HFF-Myc (cell line): ENCODE data around the gene WDR76.

ENCODE experiments used
- DNase-seq: peaks from one replicate; pipeline ENCODE4 v3.0.0-alpha.2; 2011; ENCODE audit warnings: low read depth; ENCODE audit errors: extremely low read depth
- H3K4me3 ChIP-seq: replicated peaks from 2 replicates; pipeline ENCODE4 v1.5.1; 2011; ENCODE audit warnings: low read depth, mild to moderate bottlenecking, control low read depth, low read length
- TF ChIP-seq, protein P1 (sequence below): IDR thresholded peaks from 2 replicates; pipeline ENCODE4 v1.5.1; 2012; ENCODE audit warnings: mild to moderate bottlenecking, low read depth, low read length, control low read depth; ENCODE audit errors: missing control alignments

Gene WDR76

DNA sequence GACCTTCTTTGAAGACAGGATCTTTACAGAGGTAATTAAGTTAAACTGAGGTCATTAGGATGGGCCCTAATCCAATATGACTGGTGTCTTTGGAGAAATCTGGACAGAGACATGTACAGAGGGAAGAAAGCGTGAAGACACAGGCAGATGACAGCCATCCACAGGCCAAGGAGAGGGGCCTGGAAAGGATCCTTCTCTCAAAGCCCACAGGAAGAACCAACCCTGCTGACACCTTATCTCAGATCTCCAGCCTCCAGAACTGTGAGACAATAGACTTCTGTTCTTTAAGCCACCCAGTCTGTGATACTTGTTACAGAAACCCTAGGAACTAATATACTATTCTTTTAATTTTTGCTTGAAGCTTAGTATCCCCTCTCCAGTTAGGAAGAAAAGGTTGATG is 74.2 kb downstream of the WDR76 start:
- no peak overlapping the region for H3K4me3 ChIP-seq
- TF ChIP-seq, protein P1, sequence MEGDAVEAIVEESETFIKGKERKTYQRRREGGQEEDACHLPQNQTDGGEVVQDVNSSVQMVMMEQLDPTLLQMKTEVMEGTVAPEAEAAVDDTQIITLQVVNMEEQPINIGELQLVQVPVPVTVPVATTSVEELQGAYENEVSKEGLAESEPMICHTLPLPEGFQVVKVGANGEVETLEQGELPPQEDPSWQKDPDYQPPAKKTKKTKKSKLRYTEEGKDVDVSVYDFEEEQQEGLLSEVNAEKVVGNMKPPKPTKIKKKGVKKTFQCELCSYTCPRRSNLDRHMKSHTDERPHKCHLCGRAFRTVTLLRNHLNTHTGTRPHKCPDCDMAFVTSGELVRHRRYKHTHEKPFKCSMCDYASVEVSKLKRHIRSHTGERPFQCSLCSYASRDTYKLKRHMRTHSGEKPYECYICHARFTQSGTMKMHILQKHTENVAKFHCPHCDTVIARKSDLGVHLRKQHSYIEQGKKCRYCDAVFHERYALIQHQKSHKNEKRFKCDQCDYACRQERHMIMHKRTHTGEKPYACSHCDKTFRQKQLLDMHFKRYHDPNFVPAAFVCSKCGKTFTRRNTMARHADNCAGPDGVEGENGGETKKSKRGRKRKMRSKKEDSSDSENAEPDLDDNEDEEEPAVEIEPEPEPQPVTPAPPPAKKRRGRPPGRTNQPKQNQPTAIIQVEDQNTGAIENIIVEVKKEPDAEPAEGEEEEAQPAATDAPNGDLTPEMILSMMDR = no peak
- DNase-seq = no peak

DNA sequence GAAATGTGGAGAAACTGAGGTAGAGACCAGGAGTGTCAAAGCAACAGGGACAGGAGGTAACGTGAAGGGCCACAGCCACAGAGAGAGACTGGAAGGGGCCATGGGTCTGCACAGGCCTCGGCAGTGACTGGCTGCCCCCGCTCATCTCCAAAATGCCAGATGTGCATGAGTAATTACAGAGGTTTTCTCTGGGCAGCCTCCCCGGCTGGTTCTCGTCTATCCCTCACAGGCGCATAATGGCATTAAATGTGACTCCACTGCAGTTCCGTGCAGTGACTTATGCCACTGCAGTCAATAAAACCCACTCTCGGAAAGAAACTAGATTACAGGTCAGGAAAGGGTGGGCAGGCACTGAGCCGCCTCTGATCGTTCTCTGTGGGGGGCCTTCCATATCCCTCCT is 74.7 kb downstream of the WDR76 start:
- DNase-seq = no peak
- TF ChIP-seq, protein P1 = no peak
- H3K4me3 ChIP-seq = no peak overlapping the region

DNA sequence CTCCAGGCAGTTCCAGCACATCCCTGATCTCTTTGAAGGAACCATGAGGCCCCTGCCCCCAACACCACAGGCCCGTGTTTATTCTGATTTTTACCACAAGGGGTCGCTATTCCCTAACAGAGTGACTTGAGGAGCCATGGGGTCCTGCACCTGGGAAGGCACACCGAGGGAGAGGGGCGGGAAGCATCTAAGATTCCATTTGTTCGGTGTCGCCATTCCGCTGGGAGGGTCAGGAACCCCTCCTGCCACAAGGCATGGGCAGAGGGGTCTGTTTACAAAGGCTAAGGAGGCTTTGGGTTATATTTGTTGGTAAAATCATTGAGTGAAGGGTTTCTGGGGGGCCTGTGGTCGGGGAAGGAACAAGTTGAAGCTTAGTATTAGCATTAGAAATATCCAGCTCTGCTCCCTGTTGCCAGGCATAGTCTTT is 77.1 kb downstream of the WDR76 start:
- TF ChIP-seq, protein P1 = peak; percentile 76
- DNase-seq = peak; percentile 31

DNA sequence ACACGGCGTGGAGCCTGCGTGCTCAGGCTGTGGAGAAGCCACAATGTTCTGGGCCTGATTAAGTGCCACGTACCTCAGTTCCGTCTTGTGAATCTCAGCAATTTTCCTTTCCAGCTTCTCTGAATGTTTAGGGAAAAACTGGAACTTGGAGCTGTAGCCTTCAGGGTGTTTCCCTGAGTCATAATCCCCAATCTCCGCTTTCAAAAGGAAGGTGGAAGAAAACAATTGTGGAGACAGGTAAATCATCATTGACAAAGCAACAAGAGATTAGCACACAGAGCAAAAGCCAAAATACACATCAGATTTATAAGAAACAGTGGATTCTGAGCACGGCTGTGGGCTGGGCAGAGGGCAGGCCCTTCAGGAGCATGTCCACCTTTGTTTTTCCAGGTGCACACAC is 79.0 kb downstream of the WDR76 start:
- TF ChIP-seq, protein P1 = no peak
- DNase-seq = no peak
- H3K4me3 ChIP-seq = no peak overlapping the region

More for the DNA sequence above, 77.1 kb downstream of the WDR76 start:
- no peak overlapping the region for H3K4me3 ChIP-seq

DNA sequence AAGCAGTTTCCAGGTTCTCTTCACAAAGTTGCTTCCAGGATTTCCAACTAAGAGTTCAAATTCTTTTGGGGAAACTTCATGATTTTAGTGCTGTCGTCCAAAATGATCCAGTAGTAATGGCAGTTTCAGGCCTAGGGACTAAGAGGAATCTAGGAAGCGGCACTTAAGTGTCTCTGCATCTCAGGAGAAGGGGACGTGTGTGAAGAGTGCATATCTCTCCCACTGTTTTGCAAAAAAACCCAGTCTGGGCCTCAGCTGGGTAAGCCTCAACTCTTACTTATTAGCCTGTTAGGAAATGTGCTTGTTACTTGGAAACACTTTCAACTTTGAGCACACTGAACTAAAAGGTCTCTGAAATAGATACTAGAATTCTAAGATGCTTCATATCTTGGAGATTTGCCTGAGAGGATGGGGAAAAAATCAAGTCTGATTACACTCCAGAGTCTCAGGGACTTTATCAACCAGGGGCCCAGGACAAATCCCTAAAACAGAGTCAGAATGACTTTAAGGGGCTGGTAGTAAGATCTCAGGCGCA is 81.8 kb downstream of the WDR76 start:
- H3K4me3 ChIP-seq = no peak overlapping the region
- DNase-seq = no peak
- TF ChIP-seq, protein P1 = no peak

DNA sequence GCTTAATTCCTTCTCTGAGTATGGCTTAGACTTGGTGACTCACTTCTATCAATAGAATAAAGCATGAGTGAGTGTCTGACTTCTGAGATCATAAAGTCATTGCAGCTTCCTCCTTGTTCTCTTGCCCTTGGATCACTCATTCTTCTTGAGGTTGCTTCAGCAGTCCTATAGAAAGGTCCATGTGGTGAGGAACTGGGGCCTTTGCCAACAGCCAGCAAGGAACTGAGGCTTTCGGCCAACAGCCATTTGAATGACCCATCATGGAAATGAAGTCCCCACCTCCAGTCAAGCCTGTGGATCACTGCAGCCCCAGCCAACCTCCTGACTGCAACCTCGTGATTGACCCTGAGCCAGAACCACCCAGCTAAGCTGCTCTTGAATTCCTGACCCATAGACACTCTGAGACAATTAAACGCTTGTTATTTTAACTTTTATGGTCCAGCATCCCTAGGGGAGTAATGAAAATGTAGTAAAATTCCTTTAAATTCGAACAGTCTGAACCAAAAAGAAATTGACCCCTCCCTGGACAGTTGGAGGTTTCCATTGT is 84.5 kb downstream of the WDR76 start:
- TF ChIP-seq, protein P1 = no peak
- peak; percentile 41 for DNase-seq
- H3K4me3 ChIP-seq = no peak overlapping the region

DNA sequence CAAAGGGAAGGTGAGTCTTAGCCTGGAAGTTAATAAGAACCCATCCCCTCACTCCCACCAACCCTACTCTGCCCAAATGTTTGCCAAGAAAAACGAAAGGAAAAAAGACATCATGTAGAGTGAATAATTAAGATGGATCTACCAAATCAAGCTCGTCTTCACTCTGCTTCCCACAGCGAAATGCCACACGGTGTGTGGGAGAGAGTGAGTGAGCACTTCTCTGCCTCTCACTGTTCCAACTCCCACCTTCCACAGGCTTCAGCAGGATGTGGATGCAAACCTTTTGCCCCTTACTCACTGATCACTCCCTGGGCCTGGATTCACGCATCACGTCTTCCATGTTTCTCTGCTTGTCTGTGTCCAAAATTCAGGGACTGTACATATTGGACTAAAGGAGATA is 85.4 kb downstream of the WDR76 start:
- no peak overlapping the region for H3K4me3 ChIP-seq
- DNase-seq = no peak
- TF ChIP-seq, protein P1 = no peak
